Prostate gland (tissue), 2 donors: ENCODE measurements around the gene MFAP1. TPM values are rescaled to one million over a fixed set of nuclear protein-coding genes. Genes with fewer than 3 reads are reported as not detected.
"Not testable (repeated sequence)": the region's sequence is repeated elsewhere in the genome, so short reads cannot be mapped to it uniquely, and the experiment has no call there.

Experiments
- DNase-seq: peaks from one replicate; pipeline ENCODE4 v3.0.0-alpha.2; 2019; ENCODE audit warnings: low spot score
- H3K27ac ChIP-seq, 2 donors: fragments of 200-600 bp; sonication (generic); 2 replicates each; pipeline ENCODE4 v1.5.1; 2017 to 2019
- H3K27me3 ChIP-seq: fragments of 200-600 bp; sonication (generic); replicated peaks from 2 replicates; pipeline ENCODE4 v1.5.1; 2019; ENCODE audit not compliant: insufficient read depth
- H3K36me3 ChIP-seq, 2 donors: fragments of 200-600 bp; sonication (generic); 1 replicate in 1 of 2; 2 replicates in 1 of 2; pipeline versions ENCODE4 v1.5.1 to v1.8.1; 2017 to 2019
- H3K4me1 ChIP-seq: fragments of 200-600 bp; sonication (generic); replicated peaks from 2 replicates; pipeline ENCODE4 v1.5.1; 2019
- H3K4me3 ChIP-seq, 2 donors: fragments of 200-600 bp; sonication (generic); 2 replicates each; pipeline ENCODE4 v1.5.1; 2017 to 2019
- H3K9me3 ChIP-seq: fragments of 200-600 bp; sonication (generic); 2 replicates; pipeline ENCODE4 v1.5.1; 2017
- CTCF ChIP-seq, 4 experiments: fragments of 200-600 bp in 2 of 4; fragments of 450-650 bp in 2 of 4; sonication (generic) in 2 of 4; IDR thresholded peaks; 1 replicate in 3 of 4; 2 replicates in 1 of 4; pipeline ENCODE4 v1.5.1; 2016 to 2019; ENCODE audit warnings: antibody characterized with exemption in 4 of 4, mild to moderate bottlenecking in 2 of 4, moderate library complexity in 2 of 4
- POLR2A ChIP-seq: fragments of 450-650 bp; IDR thresholded peaks from one replicate; pipeline ENCODE4 v1.6.1; 2016; ENCODE audit warnings: antibody characterized with exemption, mild to moderate bottlenecking
- POLR2AphosphoS5 ChIP-seq: sonication (generic); formaldehyde crosslinking; IDR thresholded peaks from one replicate; pipeline ENCODE4 v1.6.1; 2017; ENCODE audit warnings: antibody characterized with exemption
- WGBS: methylation state at CpG from one replicate; pipeline ENCODE4 v1.1.5; 2018; 5-methylcytosine and 5-hydroxymethylcytosine counted together
- intact Hi-C: fragments of 100-400 bp; cut with DNase I; formaldehyde crosslinking; loops from one replicate; pipeline ENCODE4 v1.14.2; 2022
- total RNA-seq, 2 donors: library from RNA; depleted of rRNA; stranded (reverse); fragments of >200 nt; gene quantifications; one replicate each; pipeline ENCODE4 v1.1.0, GENCODE V29; 2016

MFAP1 gene
- total RNA-seq, 2 donors from 2014 or later, result 19.3 to 27.5 TPM

- Histone ChIP-seq H3K4me3 (no peak overlapping the region), H3K36me3 (no peaks in the 10 kb centered on the region), H3K27me3 (no peaks in the 10 kb centered on the region), H3K27ac (no peak overlapping the region), H3K9me3 (no peaks in the 10 kb centered on the region), H3K4me1 (no peaks in the 10 kb centered on the region)
- TF ChIP-seq POLR2AphosphoS5 (no peak), CTCF (IDR thresholded peaks at IDR 0.05) (no peak), POLR2A (no peak)
- DNase-seq, result no peak
- intact Hi-C loops, result no loop called here
- 78% methylated on average over 2 of the region's 2 CpGs for WGBS
Observed at GRCh38 chr15:43868406-43868805, 43.9 kb upstream of the MFAP1 start.

GRCh38 chr15:43867096-43867495 lies 42.6 kb upstream of the MFAP1 start:
- no peaks in the 10 kb centered on the region for H3K36me3 ChIP-seq
- no peak overlapping the region for H3K27ac ChIP-seq
- no peaks in the 10 kb centered on the region for H3K4me1 ChIP-seq
- no peaks in the 10 kb centered on the region for H3K27me3 ChIP-seq
- no peak for DNase-seq
- intact Hi-C loops, result no loop called here
- H3K4me3 ChIP-seq, result no peak overlapping the region
- H3K9me3 ChIP-seq, result no peaks in the 10 kb centered on the region
- WGBS, result 89% methylated on average over 5 of the region's 5 CpGs
- no peak for TF ChIP-seq POLR2AphosphoS5
- TF ChIP-seq CTCF (IDR thresholded peaks at IDR 0.05), result no peak
- TF ChIP-seq POLR2A, result no peak

GRCh38 chr15:43866636-43867035 lies 42.1 kb upstream of the MFAP1 start:
- H3K4me1 ChIP-seq, H3K36me3 ChIP-seq, H3K4me3 ChIP-seq, H3K27me3 ChIP-seq, H3K9me3 ChIP-seq, intact Hi-C loops, DNase-seq, H3K27ac ChIP-seq: not testable (repeated sequence)
- over 99% methylated on average over 10 of the region's 10 CpGs for WGBS

GRCh38 chr15:43859546-43859945 lies 35.1 kb upstream of the MFAP1 start:
- intact Hi-C loops, result no loop called here
- no peaks in the 10 kb centered on the region for H3K9me3 ChIP-seq
- H3K4me3 ChIP-seq, result no peak overlapping the region
- H3K27me3 ChIP-seq, result no peaks in the 10 kb centered on the region
- H3K27ac ChIP-seq, result peak overlapping the region; percentile 12 to 17
- H3K4me1 ChIP-seq, result no peaks in the 10 kb centered on the region
- TF ChIP-seq CTCF (IDR thresholded peaks at IDR 0.05) (no peak), POLR2AphosphoS5 (peak; percentile 69)
- DNase-seq, result peak; percentile 17
- H3K36me3 ChIP-seq, result no peaks in the 10 kb centered on the region
- 51% methylated on average over 4 of the region's 4 CpGs for WGBS

GRCh38 chr15:43854801-43855200 lies 30.3 kb upstream of the MFAP1 start:
- Histone ChIP-seq H3K36me3 (no peaks in the 10 kb centered on the region), H3K27ac (no peak overlapping the region), H3K9me3 (no peaks in the 10 kb centered on the region), H3K27me3 (no peaks in the 10 kb centered on the region), H3K4me1 (no peaks in the 10 kb centered on the region), H3K4me3 (no peak overlapping the region)
- DNase-seq, result no peak
- WGBS, result 95% methylated on average over 6 of the region's 6 CpGs
- TF ChIP-seq POLR2AphosphoS5 (no peak), CTCF (IDR thresholded peaks at IDR 0.05) (no peak), POLR2A (no peak)
- intact Hi-C loops, result no loop called here
